ENCODE measurements around the gene RLF.

RLF gene

GRCh38 chr1:40161125-40161887 is at the start of gene RLF:
RLF (plus strand) TSS chr1:40161387; CDS start chr1:40161400, 13 bp downstream.
- peak; percentile 96 for DNase-seq

GRCh38 chr1:40114400-40114799 is 46.8 kb upstream of the RLF start:
- no peak for DNase-seq

- no peak for DNase-seq
Measured at GRCh38 chr1:40120128-40120527, 41.1 kb upstream of the RLF start.

- DNase-seq: no peak
Measured at GRCh38 chr1:40122855-40123254, 38.3 kb upstream of the RLF start.

- no peak for DNase-seq
Measured at GRCh38 chr1:40130892-40131291, 30.3 kb upstream of the RLF start.

GRCh38 chr1:40132383-40133311 is 28.5 kb upstream of the RLF start:
- no peak for DNase-seq

- DNase-seq: no peak
Measured at GRCh38 chr1:40133312-40133665, 27.9 kb upstream of the RLF start.

- no peak for DNase-seq
Measured at GRCh38 chr1:40133839-40134238, 27.3 kb upstream of the RLF start.

- no peak for DNase-seq
Measured at GRCh38 chr1:40140211-40140973, 20.8 kb upstream of the RLF start.

GRCh38 chr1:40141878-40142535 is 19.2 kb upstream of the RLF start:
- DNase-seq: no peak

GRCh38 chr1:40143891-40144575 is 17.2 kb upstream of the RLF start:
- peak; percentile 45 for DNase-seq

GRCh38 chr1:40151457-40152079 is 9.6 kb upstream of the RLF start:
- no peak for DNase-seq

- peak; percentile 11 for DNase-seq
Measured at GRCh38 chr1:40153073-40153770, 8.0 kb upstream of the RLF start.

GRCh38 chr1:40155135-40155534 is 6.1 kb upstream of the RLF start:
- DNase-seq: no peak

- no peak for DNase-seq
Measured at GRCh38 chr1:40155910-40156309, 5.3 kb upstream of the RLF start.

GRCh38 chr1:40160806-40161124 is 422 bp upstream of the RLF start:
- no peak for DNase-seq

- DNase-seq: no peak
Measured at GRCh38 chr1:40161888-40162397, 756 bp downstream of the RLF start.

- no peak for DNase-seq
Measured at GRCh38 chr1:40162753-40163441, 1.7 kb downstream of the RLF start.

GRCh38 chr1:40167317-40167716 is 6.1 kb downstream of the RLF start:
- no peak for DNase-seq

GRCh38 chr1:40171036-40171435 is 9.8 kb downstream of the RLF start:
- DNase-seq: no peak

Measured in activated naive CD4-positive, alpha-beta T cell treated with Interleukin-2 at 50 U/mL for 16 hours (primary cell).